Thyroid gland (tissue), 4 donors: Measurements from ENCODE around the gene ABHD2.

Experiments
- CTCF ChIP-seq, 6 experiments: fragments of 200-600 bp in 3 of 6; fragments of 450-650 bp in 3 of 6; sonication (generic) in 3 of 6; IDR thresholded peaks; one replicate each; pipeline ENCODE4 v1.5.1; 2016 to 2019; ENCODE audit warnings: antibody characterized with exemption in 6 of 6, mild to moderate bottlenecking in 2 of 6, inconsistent platforms in 1 of 6, moderate library complexity in 1 of 6
- POLR2A ChIP-seq, 2 donors: fragments of 450-650 bp; IDR thresholded peaks; one replicate each; pipeline ENCODE4 v1.6.1; 2017; ENCODE audit warnings: antibody characterized with exemption in 2 of 2, mild to moderate bottlenecking in 2 of 2, moderate library complexity in 1 of 2

GRCh38 chr15:89163271-89164055 is 75.2 kb downstream of the ABHD2 start:
- TF ChIP-seq CTCF (IDR thresholded peaks at IDR 0.05) (no peak), POLR2A (IDR thresholded peaks at IDR 0.05) (no peak)
